IMR-90 (cell line): ENCODE data around the gene LOXL4. TPM values are rescaled to one million over a fixed set of nuclear protein-coding genes. Genes with fewer than 3 reads are reported as not detected.

ENCODE experiments used
- ATAC-seq: fragments of 200-7000 bp; cut with Tn5 transposase; 2 replicates; pipeline ENCODE4 v1.9.1; 2020; ENCODE audit warnings: low read depth, mild to moderate bottlenecking, moderate library complexity
- BruUV-seq: library from RNA; stranded (reverse); fragments of 400-500 nt; replicated peaks from 2 replicates; lab custom pipeline; 2021; lab: Mats Ljungman, UMichigan
- CTCF ChIA-PET: fragments of 300-600 bp; formaldehyde crosslinking; extraction: SDS; loops from one replicate; lab custom pipeline; 2021; ENCODE audit warnings: antibody characterized with exemption; lab: Yijun Ruan, JAX
- POLR2A ChIA-PET: fragments of 300-600 bp; sonication (Branson Sonifier 250); formaldehyde crosslinking; loops from one replicate; lab custom pipeline; 2022; ENCODE audit warnings: antibody characterized with exemption; ENCODE audit not compliant: unreplicated experiment; lab: Charles Lee
- DNase-seq: peaks from one replicate; pipeline ENCODE4 v3.0.0; 2013
- H2AFZ ChIP-seq: replicated peaks from 2 replicates; pipeline ENCODE3; 2013; ENCODE audit warnings: low read length, mild to moderate bottlenecking; ENCODE audit not compliant: poor library complexity
- H2AK5ac ChIP-seq: 2 replicates; pipeline ENCODE4 v1.6.1; 2013; ENCODE audit warnings: low read depth, low read length, inconsistent platforms
- H2AK9ac ChIP-seq: replicated peaks from 2 replicates; pipeline ENCODE3; 2013; ENCODE audit warnings: mild to moderate bottlenecking, low read depth, low read length, moderate library complexity; ENCODE audit not compliant: poor library complexity
- H2BK120ac ChIP-seq: 2 replicates; pipeline ENCODE4 v1.6.1; 2013; ENCODE audit warnings: low read depth, low read length, inconsistent platforms
- H2BK15ac ChIP-seq: 3 replicates; pipeline ENCODE4 v1.6.1; 2013; ENCODE audit warnings: low read depth, low read length, inconsistent platforms
- H2BK20ac ChIP-seq: 2 replicates; pipeline ENCODE4 v1.6.1; 2013; ENCODE audit warnings: low read depth, mild to moderate bottlenecking, inconsistent platforms, low read length, moderate library complexity
- H2BK5ac ChIP-seq: 2 replicates; pipeline ENCODE4 v1.6.1; 2013; ENCODE audit warnings: mild to moderate bottlenecking, low read depth, low read length, inconsistent platforms; ENCODE audit not compliant: poor library complexity, severe bottlenecking
- H3K14ac ChIP-seq: replicated peaks from 2 replicates; pipeline ENCODE4 v1.6.1; 2013; ENCODE audit warnings: low read depth, low read length, inconsistent platforms
- H3K18ac ChIP-seq: 2 replicates; pipeline ENCODE4 v1.6.1; 2013; ENCODE audit warnings: low read depth, low read length, control low read depth
- H3K23ac ChIP-seq: 2 replicates; pipeline ENCODE4 v1.6.1; 2013; ENCODE audit warnings: low read depth, low read length, inconsistent platforms
- H3K27ac ChIP-seq: 2 replicates; pipeline ENCODE4 v1.5.1; 2013; ENCODE audit warnings: mild to moderate bottlenecking, control low read depth, low read length; ENCODE audit not compliant: insufficient read depth
- H3K27me3 ChIP-seq: 2 replicates; pipeline ENCODE4 v1.6.1; 2013; ENCODE audit warnings: low read length; ENCODE audit not compliant: control insufficient read depth, insufficient read depth
- H3K36me3 ChIP-seq: 2 replicates; pipeline ENCODE4 v1.6.1; 2013; ENCODE audit warnings: low read length, mixed read lengths; ENCODE audit not compliant: control insufficient read depth, insufficient read depth
- H3K4ac ChIP-seq: 2 replicates; pipeline ENCODE4 v1.6.1; 2013; ENCODE audit warnings: low read depth, low read length, inconsistent platforms
- H3K4me1 ChIP-seq: 2 replicates; pipeline ENCODE4 v1.6.1; 2013; ENCODE audit warnings: low read length, mixed read lengths; ENCODE audit not compliant: control insufficient read depth, insufficient read depth
- H3K4me2 ChIP-seq: 2 replicates; pipeline ENCODE4 v1.6.1; 2013; ENCODE audit warnings: low read depth, mild to moderate bottlenecking, control low read depth, low read length, moderate library complexity
- H3K4me3 ChIP-seq: 2 replicates; pipeline ENCODE4 v1.5.1; 2013; ENCODE audit warnings: low read depth, mild to moderate bottlenecking, control low read depth, low read length, moderate library complexity; ENCODE audit not compliant: insufficient read depth
- H3K56ac ChIP-seq: 2 replicates; pipeline ENCODE4 v1.6.1; 2013; ENCODE audit warnings: low read length, inconsistent platforms; ENCODE audit not compliant: insufficient read depth; ENCODE audit errors: extremely low read depth
- H3K79me1 ChIP-seq, 2 experiments: 2 replicates each; pipeline ENCODE4 v1.6.1; 2013; ENCODE audit warnings: low read length in 2 of 2, inconsistent platforms in 1 of 2, low read depth in 1 of 2
- H3K9ac ChIP-seq: 2 replicates; pipeline ENCODE4 v1.6.1; 2013; ENCODE audit warnings: low read depth, low read length, control low read depth
- H3K9me1 ChIP-seq: 2 replicates; pipeline ENCODE4 v1.6.1; 2013; ENCODE audit warnings: low read length, inconsistent platforms; ENCODE audit not compliant: insufficient read depth
- H3K9me3 ChIP-seq: 2 replicates; pipeline ENCODE4 v1.6.1; 2013; ENCODE audit warnings: low read length; ENCODE audit not compliant: control insufficient read depth, insufficient read depth
- H4K20me1 ChIP-seq: 2 replicates; pipeline ENCODE4 v1.6.1; 2013; ENCODE audit warnings: low read length, inconsistent platforms; ENCODE audit not compliant: insufficient read depth
- H4K5ac ChIP-seq: 2 replicates; pipeline ENCODE4 v1.6.1; 2013; ENCODE audit warnings: mild to moderate bottlenecking, low read depth, low read length, control low read depth
- H4K8ac ChIP-seq, 2 experiments: 2 replicates each; pipeline ENCODE4 v1.6.1; 2013; ENCODE audit warnings: low read depth in 2 of 2, low read length in 2 of 2, control low read depth in 1 of 2, inconsistent platforms in 1 of 2
- H4K91ac ChIP-seq: 2 replicates; pipeline ENCODE4 v1.6.1; 2013; ENCODE audit warnings: low read depth, low read length, inconsistent platforms; ENCODE audit not compliant: insufficient read depth
- BHLHE40 ChIP-seq: fragments of 150-350 bp; IDR thresholded peaks from 2 replicates; pipeline ENCODE4 v1.6.1; 2016; ENCODE audit warnings: mild to moderate bottlenecking, low read depth, low read length
- CEBPB ChIP-seq: IDR thresholded peaks from 2 replicates; pipeline ENCODE4 v1.6.1; 2012; ENCODE audit warnings: low read depth, low read length, improper control_type of control experiment
- FOS ChIP-seq: fragments of 150-350 bp; IDR thresholded peaks from 2 replicates; pipeline ENCODE4 v1.6.1; 2016; ENCODE audit warnings: low read depth, low read length
- MAFK ChIP-seq: IDR thresholded peaks from 2 replicates; pipeline ENCODE4 v1.6.1; 2012; ENCODE audit warnings: low read depth, low read length, improper control_type of control experiment
- MAZ ChIP-seq: IDR thresholded peaks from 2 replicates; pipeline ENCODE4 v1.6.1; 2012; ENCODE audit warnings: low read depth, mild to moderate bottlenecking, low read length, improper control_type of control experiment, moderate library complexity, borderline replicate concordance
- MXI1 ChIP-seq: IDR thresholded peaks from 2 replicates; pipeline ENCODE4 v1.6.1; 2012; ENCODE audit warnings: low read depth, mild to moderate bottlenecking, low read length, moderate library complexity, borderline replicate concordance
- NFE2L2 ChIP-seq: fragments of 150-350 bp; IDR thresholded peaks from 2 replicates; pipeline ENCODE4 v1.6.1; 2016; ENCODE audit warnings: low read depth, mild to moderate bottlenecking, low read length
- POLR2A ChIP-seq: IDR thresholded peaks from 2 replicates; pipeline ENCODE4 v1.6.1; 2012; ENCODE audit warnings: mild to moderate bottlenecking, low read depth, low read length
- RAD21 ChIP-seq: IDR thresholded peaks from 2 replicates; pipeline ENCODE4 v1.6.1; 2012; ENCODE audit warnings: low read length, improper control_type of control experiment
- RCOR1 ChIP-seq: IDR thresholded peaks from 2 replicates; pipeline ENCODE4 v1.6.1; 2012; ENCODE audit warnings: mild to moderate bottlenecking, low read length, improper control_type of control experiment; ENCODE audit not compliant: insufficient replicate concordance
- RFX5 ChIP-seq: IDR thresholded peaks from 2 replicates; pipeline ENCODE4 v1.8.0; 2012; ENCODE audit warnings: low read depth, mild to moderate bottlenecking, low read length, moderate library complexity
- SMC3 ChIP-seq: fragments of 150-350 bp; IDR thresholded peaks from 2 replicates; pipeline ENCODE4 v1.6.1; 2016; ENCODE audit warnings: low read depth, mild to moderate bottlenecking, antibody characterized with exemption, low read length, moderate library complexity
- WGBS, 2 experiments: methylation state at CpG; one replicate each; pipeline versions ENCODE4 v1.1.5 to v1.1.7; 2013; ENCODE audit warnings: missing lambda C conversion rate in 2 of 2; ENCODE audit not compliant: insufficient read length in 1 of 2; ENCODE audit errors: extremely low coverage in 2 of 2; 5-methylcytosine and 5-hydroxymethylcytosine counted together
- dilution Hi-C: fragments of 300-500 bp; cut with HindIII; formaldehyde crosslinking; loops from one replicate; pipeline ENCODE4 v1.14.3; 2018; ENCODE audit warnings: low sequenced_read_pairs; ENCODE audit not compliant: unreplicated experiment
- in situ Hi-C: fragments of 300-500 bp; cut with MboI; formaldehyde crosslinking; loops from 3 replicates; pipeline ENCODE4 v1.14.3; 2019; ENCODE audit warnings: low sequenced_read_pairs, inconsistent platforms, mixed read lengths
- intact Hi-C: fragments of 100-400 bp; cut with micrococcal nuclease; formaldehyde crosslinking; loops from 2 replicates; pipeline ENCODE4 v1.10.0; 2022
- polyA plus RNA-seq, 3 experiments: library from polyadenylated mRNA; depleted of rRNA; stranded (reverse); fragments of >200 nt; gene quantifications; 2 replicates each; pipeline ENCODE4 v1.2.3, GENCODE V29; 2012; ENCODE audit warnings: low replicate concordance in 1 of 3
- total RNA-seq: library from RNA; depleted of rRNA; stranded (reverse); fragments of >200 nt; gene quantifications from 2 replicates; pipeline ENCODE4 v1.2.3, GENCODE V29; 2012
- TF ChIP-seq, protein P1 (sequence below): fragments of 150-350 bp; IDR thresholded peaks from 2 replicates; pipeline ENCODE4 v1.6.1; 2017; ENCODE audit warnings: mild to moderate bottlenecking, antibody characterized with exemption, low read length, low read depth
- TF ChIP-seq, protein P2 (sequence below): conservative IDR thresholded peaks from 2 replicates; pipeline ENCODE4 v1.5.1; 2012; ENCODE audit warnings: mild to moderate bottlenecking, low read depth, low read length, improper control_type of control experiment

The LOXL4 gene
- total and polyA plus RNA-seq, 2 of the 4 experiments (the other 2 are of a cell fraction) = 20.8 to 26.7 TPM

DNA sequence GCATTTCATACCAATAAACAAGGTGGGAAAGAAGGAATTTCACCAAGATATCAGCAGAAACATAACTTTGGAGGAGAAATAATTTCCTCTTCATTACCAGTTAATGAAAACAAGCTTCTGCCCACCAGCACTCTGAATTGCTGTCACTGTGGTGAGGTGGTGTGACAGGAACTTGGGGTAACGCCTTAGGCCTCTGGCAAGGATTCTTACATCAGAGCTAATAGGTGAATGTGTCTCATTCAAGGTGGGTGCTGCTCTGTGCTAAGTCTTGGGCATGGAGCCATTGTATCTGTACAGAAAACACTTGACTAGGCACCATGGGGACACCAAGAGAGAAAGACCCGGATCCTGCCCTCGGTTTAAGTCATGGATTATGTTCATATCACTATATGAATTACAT is 8.3 kb upstream of the LOXL4 start:
- Histone ChIP-seq H4K91ac (no peak overlapping the region), H3K27ac (no peak overlapping the region), H2BK20ac (no peak overlapping the region), H3K14ac (no peak overlapping the region), H3K4me2 (no peak overlapping the region), H3K36me3 (no peaks in the 10 kb centered on the region), H3K27me3 (peaks cover 12% of the 10 kb centered on the region), H3K4me3 (no peak overlapping the region), H4K5ac (no peak overlapping the region), H2AFZ (no peak overlapping the region), H3K56ac (no peak overlapping the region), H3K9ac (no peak overlapping the region), H3K9me1 (no peaks in the 10 kb centered on the region), H3K9me3 (no peaks in the 10 kb centered on the region; the same call in 1 of the 2 replicates), H2AK9ac (no peak overlapping the region), H2AK5ac (no peak overlapping the region), H3K4ac (no peak overlapping the region), H3K4me1 (no peaks in the 10 kb centered on the region), H2BK5ac (no peak overlapping the region), H2BK120ac (no peak overlapping the region), H2BK15ac (no peak overlapping the region), H4K20me1 (no peaks in the 10 kb centered on the region), H3K18ac (no peak overlapping the region), H3K79me1 (no peaks in the 10 kb centered on the region), H3K23ac (no peak overlapping the region), H4K8ac (no peak overlapping the region)
- dilution Hi-C loops (no loop called here), in situ Hi-C loops (no loop called here), intact Hi-C loops (no loop called here)
- TF ChIP-seq MAZ = no peak
- TF ChIP-seq, protein P1, sequence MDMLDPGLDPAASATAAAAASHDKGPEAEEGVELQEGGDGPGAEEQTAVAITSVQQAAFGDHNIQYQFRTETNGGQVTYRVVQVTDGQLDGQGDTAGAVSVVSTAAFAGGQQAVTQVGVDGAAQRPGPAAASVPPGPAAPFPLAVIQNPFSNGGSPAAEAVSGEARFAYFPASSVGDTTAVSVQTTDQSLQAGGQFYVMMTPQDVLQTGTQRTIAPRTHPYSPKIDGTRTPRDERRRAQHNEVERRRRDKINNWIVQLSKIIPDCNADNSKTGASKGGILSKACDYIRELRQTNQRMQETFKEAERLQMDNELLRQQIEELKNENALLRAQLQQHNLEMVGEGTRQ = no peak
- TF ChIP-seq, protein P2, sequence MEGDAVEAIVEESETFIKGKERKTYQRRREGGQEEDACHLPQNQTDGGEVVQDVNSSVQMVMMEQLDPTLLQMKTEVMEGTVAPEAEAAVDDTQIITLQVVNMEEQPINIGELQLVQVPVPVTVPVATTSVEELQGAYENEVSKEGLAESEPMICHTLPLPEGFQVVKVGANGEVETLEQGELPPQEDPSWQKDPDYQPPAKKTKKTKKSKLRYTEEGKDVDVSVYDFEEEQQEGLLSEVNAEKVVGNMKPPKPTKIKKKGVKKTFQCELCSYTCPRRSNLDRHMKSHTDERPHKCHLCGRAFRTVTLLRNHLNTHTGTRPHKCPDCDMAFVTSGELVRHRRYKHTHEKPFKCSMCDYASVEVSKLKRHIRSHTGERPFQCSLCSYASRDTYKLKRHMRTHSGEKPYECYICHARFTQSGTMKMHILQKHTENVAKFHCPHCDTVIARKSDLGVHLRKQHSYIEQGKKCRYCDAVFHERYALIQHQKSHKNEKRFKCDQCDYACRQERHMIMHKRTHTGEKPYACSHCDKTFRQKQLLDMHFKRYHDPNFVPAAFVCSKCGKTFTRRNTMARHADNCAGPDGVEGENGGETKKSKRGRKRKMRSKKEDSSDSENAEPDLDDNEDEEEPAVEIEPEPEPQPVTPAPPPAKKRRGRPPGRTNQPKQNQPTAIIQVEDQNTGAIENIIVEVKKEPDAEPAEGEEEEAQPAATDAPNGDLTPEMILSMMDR = no peak
- no peak for TF ChIP-seq RAD21
- no peak for TF ChIP-seq BHLHE40
- TF ChIP-seq NFE2L2 = no peak
- TF ChIP-seq CEBPB = no peak
- no peak for TF ChIP-seq POLR2A
- no peak for TF ChIP-seq MXI1
- no peak for TF ChIP-seq SMC3
- no peak for TF ChIP-seq FOS
- no peak for TF ChIP-seq MAFK
- no peak for TF ChIP-seq RFX5
- no peak for TF ChIP-seq RCOR1
- no TSS peak for BruUV-seq
- no peak for DNase-seq
- WGBS, 2 experiments = no CpG with 5 or more reads among the region's 3 CpGs
- ATAC-seq = no peak
- POLR2A ChIA-PET = no interaction called here
- CTCF ChIA-PET = no interaction called here
